Stimulated activated CD4-positive, alpha-beta T cell treated with anti-CD3 and anti-CD28 coated beads, TNF-alpha, amount 100 ng/mL, for 24 hours (primary cell): ENCODE results near the gene CHRDL2.

ENCODE experiments used
- DNase-seq, 3 experiments: peaks; one replicate each; pipeline ENCODE4 v3.0.0-alpha.2; 2020; ENCODE audit warnings: low read depth in 3 of 3

Gene CHRDL2

DNA sequence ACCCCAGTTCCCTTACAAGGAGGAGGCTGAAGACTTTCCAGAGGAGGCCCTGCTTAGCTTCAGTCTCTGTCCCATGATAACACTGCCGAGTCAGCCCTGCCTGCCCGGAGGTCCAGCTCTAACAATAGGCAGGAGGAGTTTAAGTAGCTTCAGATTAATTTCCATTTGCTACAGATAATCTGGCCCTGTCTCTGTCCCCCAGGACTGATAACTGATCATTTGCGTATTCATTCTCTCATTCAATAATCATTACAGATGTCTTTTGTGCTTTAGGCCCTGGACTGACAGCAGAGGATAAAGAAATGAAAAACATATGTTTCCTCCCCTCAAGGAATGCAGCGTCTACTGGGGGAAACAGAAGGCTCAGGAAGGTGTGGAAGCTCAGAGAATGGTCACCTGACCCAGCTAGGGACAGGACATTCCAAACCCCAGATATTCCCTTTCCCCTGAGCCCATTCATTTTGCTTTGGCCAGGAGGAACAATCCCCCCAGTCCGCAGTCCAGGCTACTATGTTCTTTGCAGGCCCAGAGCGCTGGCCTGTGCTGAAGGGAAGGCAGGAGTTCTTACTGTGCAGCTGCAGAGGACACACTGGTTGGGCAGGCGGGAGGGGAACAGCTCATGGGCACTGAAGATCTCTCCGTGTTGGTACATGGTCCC is 20.8 kb downstream of the CHRDL2 start:
- no peak for DNase-seq

DNA sequence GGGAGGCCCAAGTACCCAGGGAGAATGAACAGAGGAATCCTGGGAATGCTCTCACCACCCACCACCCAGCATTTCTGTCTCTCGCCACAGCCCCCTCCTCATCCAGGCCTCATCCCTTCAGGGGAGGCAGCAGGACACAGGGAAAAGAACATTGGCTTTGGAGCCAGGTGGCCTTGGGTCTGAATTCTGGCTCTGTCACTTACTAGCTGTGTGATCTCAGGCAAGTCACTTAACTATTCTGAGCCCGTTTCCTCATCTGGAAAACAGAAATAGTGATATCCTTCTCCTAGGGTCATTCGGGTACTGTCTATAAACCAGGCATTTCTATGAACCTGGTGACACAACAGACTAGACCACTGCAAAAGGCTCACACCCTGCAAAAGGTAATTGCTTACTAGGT is 22.1 kb downstream of the CHRDL2 start:
- no peak for DNase-seq

DNA sequence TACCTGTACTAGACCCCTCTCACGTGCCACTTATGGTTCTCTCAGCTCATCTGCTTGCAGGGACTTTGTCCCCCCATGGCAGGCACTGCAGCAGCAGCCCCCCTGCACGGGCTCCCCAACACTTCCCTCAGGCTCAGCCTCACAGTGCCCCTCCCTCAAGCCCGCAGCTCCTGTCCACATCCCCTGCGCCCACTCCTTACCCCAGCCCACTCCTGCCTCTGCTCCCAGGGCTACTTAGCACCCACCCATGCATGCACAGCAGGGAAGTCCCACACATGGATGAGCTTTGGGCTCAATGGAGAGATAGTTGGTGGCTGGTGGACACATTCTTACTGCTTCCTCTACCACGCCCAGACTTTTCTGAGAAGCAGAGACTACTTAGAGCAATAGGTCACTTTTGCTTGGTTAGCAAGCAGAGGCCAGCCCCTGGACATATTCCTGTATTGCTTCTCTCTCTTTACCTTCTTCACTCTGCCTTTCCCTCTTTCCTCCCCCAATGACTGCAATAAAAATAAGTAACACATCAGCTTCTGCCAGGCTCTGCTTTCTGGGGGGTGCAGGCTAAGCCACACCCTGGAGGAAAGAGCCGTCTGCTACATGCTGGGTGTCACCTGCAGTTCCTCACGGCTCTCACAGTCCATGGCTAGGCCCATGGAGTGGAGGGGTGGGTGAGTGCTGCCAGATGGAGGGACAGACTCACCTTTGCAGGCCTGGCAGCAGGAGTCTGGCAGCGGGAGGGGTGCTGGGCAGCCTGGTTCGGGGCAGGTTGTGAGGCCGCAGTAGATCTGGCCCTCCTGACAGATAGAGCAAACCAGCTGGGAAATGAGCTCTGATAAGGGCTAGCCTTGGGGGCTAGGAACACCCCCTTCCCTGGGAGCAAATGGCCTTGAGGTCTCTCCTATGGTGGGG is 23.4 kb downstream of the CHRDL2 start:
- no peak for DNase-seq

DNA sequence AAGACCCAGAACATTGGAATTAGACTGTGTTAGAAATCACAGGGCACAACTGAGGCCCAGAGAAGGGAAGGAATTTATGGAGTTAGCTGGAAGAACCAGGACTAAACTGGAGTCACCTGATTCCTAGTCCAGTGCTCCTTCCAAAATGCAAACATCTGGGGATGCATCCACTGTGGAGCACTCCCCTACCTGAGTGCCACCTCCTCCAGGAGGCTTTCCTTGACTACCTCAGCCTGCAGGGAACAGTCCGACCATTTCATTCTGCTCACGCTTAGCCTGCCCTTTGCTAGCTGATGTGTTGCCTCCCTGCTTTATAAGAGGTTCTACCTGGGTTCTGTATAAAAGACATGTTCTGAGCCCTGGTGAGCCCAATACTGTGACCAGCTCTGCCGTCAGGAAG is 24.0 kb downstream of the CHRDL2 start:
- DNase-seq = no peak

DNA sequence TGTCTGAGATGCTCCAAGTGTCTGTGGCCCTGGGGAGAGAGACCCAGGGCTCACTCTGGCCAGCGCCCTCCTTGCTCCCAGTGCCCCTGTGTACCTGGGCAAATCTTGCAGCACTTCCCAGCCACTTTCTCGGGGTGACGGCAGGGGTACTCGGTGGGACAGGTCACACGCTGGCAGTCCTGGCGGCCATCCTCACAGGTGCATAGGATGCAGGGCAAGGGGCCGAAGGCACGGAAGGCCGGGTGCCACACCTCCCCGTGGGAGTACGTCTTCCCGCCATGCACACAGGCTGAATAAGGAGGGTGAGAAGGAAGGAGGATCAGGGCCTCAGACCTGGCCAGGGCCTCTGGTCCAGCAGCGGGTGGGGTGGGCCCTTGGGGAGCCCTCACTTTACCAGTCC is 28.0 kb downstream of the CHRDL2 start:
- DNase-seq = no peak

DNA sequence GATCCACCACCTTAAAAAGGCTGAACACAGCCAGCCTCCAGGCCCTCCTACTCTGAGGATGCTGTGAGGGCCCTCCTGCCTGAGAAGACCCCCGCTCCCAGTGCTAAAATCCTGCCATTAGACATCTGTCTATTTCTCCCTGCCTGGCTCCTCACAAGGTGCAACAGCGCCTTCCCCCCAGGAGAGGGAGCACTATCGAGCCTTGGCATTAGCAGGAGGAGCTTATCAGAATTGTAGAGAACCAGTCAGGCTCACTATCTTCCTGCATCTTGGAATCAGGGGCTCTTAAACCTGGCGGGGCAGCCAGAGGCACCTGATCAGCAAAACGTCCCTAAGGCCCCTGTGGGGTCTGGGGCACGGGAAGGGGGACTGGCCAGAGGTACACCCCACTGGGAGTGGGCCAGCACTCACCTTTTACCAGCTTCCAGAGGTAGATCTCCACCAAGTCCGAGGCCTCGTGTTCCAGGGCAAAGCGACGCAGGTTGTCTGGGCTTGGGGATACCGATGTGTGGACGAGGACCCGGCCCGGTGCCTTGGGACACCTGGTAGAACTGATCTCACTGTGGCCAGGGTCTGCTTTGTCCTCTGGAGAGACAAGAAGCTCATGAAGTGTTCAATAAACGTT is 28.7 kb downstream of the CHRDL2 start:
- DNase-seq = peak; percentile 36 to 56 (median 49)

DNA sequence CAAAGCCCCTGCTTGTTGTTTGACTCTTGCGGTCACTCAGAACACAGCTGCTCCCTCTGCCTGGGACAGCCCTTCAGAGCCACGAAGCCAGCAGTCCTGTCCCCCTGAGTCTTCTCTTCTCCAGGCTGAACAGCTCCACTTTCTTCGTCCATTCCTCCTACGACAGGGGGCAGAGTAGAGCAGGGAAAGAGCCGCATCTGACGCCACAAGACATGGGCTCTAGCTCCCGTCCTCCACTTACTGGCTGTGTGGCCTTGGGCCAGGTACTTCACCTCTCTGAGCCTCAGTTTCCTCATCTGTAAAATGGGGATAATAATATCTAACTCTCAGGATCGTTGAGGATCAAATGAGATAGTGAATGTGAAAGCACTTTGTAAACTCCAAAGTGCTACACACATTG is 29.9 kb downstream of the CHRDL2 start:
- DNase-seq = no peak

DNA sequence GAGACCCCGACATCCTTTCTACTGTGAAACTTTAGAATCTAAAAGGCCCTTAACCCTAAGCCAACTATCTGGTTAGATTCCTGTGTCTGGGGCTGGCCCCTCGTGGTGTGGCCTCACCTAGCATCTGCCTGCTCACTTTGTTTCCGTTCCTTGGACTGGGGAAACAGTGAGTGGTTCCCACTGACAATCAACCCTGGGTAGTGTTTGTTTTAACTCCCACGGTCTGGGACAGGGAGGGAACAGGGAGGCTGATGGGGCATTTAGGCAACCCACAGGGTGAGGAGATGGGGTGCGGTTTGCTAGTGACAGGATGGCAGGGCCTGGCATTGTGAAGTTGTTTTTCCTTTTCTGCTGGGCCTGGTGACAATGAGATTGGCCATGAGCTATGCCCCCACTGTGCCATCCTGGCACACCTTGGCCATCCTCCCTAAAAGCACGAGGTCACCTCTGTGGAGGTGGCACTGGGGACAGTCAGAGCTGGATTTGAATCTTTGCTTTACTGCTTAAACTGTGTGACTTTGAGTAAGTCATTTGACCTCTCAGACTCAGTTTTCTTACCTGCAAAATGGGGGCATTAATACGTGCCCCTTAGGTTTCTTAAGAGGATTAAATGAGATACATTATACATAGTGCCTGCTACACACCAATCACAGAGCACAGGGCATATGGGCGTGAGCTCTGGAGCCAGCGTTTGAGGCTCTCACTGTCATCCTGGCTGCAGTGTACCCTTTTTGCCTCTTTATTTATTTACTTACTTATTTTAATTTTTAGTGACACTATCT is 31.4 kb downstream of the CHRDL2 start:
- DNase-seq = no peak

DNA sequence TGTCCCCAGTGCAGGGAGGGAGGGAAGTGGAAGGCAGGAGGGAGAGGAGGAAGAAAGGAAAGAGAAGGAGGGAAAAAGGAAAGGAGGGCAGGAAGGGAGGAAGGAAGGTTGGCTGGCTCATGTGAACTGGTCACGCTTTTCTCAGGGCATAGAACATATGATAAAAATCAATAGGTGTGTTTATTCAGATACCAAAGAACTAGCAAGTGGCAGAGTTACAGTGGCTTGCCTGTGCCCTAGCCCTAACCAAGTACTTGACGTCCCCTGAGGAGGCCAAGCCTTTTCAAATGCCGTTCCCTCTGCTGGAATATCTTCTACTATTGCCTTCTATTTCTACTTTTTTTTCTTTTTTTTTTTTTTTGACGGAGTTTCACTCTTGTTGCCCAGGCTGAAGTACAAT is 33.5 kb downstream of the CHRDL2 start:
- no peak for DNase-seq

DNA sequence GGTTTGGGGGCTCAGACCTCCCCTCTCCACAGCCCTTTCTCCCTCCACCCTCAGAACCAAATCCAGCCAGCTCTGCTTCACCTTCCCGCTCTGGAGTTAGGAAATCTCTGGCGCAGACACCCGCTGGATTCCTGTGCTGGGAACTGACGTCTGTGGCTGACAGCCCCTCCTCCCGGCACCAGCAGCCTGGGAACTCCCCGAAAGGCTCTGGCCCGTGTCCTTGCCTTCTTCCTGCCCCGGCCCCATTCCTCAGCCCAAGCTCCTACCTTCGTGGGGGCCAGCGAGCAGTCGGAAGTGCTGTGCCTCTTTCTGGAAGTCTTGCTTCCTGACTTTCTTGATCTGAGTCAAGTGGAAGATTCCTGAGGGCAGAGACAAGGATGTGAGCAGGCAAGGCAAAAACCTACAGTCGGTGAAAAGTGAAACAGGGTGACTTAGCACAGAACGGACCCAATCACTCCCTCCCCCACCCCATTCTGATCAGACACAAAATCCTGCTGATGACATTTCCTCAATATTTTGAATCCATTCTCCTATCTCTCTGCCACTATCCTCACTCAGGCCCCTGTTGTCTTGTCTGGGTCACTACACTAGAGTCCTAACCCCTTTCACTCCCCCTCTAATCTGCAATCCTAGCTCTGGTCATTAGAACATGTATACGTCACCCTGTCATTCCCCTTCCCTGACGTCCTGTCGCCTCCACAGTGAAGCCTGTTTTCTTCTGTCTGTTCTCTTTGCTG is 34.1 kb downstream of the CHRDL2 start:
- DNase-seq = no peak

DNA sequence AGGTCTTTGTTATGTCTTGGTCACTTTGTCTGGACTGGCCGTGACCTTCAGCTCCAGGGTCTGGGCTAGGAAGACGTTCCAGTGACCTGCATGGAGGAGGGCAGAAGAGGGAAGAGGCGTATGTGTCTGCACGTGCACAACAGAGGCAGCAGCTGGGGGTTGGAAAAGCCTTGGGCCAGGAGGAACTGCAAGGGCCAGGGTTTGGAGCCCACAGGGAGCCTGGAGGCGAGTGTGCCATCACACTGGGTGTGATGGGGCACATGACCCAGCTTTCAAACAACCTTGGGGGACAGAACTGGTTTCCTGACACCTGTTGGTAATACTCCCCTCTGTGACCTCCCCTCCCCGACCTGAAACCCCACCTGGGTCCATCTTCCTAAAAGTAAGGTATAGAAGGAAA is 34.7 kb downstream of the CHRDL2 start:
- DNase-seq = no peak

DNA sequence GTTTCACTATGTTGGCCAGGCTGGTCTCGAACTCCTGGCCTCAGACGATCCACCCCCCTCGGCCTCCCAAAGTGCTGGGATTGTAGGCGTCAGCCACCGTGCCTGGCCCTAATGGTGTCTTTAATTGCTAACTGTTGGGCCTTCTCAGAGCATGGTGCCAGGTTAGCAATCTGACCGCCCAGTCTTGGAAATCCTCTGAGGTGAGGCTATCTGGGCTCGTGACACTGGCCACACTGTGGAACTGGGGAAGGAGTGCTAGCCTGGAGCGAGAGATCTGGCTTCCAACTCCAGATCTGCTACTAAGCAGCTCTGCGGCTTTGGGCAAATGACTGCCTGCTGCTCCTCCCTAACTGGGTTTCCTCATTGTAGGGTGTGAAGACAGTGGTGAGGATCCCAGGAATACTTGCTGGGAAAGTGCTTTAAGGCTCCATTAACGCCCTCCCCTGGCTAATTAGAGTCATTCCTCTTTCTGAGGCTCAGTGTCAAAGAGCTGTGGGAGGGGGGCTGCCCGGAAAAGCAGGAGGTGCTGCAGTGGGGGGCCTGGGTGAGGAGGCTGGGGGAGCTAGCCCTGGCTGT is 35.4 kb downstream of the CHRDL2 start:
- DNase-seq = no peak

DNA sequence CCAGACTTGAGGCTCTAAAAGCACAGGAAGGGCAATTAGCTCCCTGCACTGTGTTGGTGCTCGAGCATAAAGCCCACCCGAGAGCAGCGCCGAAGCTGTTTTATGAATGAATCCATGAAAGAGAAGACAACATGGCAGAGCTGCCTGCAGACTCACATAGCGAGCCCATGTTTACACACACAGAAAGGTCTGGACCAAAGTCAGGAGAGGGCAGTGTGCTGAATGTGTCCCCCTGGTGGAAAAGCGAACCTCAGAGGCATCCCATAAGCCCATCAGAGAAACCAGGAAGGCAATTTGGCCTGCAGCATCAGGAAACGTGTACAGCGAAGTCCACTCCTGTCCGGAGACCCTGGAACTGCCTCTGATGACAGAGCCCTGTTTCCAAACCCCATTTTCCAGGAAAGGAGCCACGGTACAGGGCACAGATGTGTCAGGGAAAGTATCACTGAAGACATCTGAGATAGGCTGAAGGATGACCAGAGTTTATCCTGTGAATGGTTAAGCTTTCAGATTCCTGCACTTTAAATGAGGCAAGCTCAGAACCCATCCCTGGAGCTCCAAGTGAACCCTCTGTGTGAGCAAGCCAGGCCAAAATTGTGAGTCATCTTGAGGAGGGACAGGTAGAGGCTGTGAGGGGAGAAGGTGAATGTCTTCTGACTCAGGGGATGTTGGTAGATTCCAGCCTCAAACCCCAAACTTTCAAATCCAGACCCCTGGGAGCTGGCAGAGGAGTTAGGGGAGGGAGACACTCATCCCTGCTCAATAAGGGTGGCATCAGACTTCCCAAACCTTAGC is 36.9 kb downstream of the CHRDL2 start:
- no peak for DNase-seq

DNA sequence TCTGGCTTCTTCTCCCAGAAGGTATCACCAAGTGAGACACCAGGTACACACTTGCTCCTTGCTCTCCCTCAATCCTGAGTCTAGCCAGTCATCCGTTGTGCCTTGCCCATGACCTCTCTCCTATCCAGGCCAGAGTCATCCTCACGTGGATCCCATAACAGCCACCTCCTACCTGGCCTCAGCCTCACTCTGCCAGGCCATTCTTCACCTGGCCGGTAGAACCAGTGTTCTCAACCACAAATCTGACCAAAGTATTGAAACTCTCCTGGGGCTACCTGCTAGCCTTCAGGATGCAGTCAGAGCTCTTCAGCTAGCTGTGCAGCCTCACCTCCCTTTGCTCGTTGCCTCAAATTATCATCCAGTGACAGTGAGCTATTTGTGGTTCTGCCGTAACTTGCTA is 37.7 kb downstream of the CHRDL2 start:
- DNase-seq = no peak

DNA sequence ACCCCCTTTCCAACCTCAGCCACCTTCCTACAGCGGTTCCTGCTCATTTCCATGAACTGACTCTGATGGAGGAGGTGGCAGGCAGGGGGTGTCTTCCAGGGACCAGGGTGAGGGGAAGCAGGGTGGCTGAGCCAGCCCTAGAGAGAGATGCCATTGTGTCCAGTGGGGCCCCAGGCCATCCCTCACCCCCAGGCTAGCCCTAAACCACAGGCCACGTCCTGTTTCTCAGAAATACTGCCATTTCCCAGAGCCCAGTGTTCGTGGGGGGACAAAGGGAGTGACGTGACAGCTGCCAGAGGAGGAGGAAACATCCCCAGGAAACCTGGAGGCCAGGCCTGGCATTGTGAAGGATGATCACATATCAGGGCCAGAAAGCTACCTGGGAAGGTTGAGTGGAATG is 39.5 kb downstream of the CHRDL2 start:
- no peak for DNase-seq

DNA sequence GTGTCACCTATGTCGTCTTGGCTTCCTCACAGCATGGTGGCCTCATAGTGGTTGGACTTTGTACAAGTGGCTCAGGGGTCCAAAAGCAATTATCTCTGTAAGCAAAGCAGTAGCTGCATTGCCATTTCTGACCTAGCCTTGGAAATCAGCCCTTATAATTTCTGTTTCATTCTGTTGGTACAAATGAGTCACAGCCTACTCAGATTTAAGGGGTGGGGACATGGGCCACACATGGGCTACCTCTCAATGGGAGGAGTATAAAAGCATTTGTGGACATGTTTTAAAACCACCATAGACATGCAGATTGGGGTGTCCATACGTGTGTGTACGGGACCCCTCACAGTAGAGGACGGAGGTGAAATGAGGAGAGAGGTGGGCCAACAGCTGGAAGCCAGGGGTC is 41.6 kb downstream of the CHRDL2 start:
- DNase-seq = no peak

DNA sequence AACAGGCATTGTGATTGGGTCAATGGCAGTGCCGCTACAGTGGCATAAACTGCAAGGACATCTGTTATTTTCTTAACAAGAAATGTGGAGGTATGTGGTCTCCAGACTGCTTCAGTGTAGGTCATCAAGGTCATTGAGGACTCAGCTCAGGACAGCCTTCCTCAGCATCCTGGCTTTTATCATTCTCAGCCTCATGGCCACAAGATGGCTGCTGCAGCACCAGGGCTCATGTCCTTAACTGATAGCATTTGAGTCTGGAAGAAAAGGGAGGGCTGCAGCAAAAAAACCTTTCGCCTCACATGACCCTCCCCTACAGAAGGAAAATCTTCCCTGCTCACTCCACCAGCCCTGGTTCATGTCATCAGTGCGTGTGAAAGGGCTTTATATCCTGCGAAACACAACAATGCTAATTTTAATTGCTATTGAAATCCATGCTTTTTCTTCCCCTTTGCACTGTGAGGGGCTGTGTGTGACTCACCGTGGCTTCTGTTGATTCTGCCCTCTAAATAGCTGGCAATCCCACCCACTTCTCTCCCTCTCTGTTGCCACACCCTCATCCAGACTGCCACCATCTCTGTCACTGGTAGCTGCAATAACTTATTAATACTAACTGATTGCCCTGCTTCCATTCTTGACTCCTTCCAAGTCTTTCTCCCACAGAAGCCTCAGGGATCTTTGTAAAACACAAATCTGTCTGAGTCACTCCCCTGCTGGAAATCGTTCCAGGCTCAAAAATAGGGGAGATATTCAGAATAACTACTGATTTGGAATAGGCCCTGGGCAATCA is 43.8 kb downstream of the CHRDL2 start:
- DNase-seq = no peak

DNA sequence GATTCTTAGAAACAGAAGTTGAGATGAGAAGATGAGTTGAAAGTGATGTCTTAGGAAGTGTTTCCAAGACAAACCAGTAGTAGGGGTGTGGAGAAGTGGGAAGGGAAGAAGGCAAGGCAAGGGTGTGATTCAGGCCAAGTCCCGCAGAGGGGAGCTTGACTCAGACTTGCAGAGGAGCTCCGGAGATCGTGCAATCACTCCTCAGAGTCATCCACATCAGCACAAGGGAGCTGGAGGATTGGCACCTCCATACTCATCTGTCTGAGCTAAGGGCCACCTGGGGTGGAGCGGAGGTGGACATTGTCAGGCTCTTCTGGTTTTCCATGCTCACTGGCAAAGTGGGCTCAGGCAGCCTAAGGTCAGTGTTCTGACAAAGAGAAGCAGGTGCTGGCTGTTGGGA is 44.4 kb downstream of the CHRDL2 start:
- no peak for DNase-seq

DNA sequence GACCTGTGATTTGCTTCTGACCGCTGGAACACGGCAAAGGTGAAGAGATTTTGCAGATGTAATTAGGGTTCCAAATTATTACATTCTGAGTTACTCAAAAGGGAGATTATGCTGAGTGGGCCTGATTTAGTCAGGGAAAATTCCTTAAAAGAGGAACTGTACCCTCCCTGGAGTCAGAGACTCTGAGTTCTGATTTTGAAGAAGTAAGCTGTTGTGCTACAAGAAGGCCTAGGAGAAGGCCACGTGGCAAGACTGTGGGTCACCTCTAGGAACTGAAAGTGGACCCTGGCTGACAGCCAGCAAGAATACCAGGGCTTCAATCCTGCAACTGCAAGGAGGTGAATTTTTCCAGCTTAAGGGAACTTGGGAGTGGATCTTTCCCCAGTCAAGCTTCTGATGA is 45.3 kb downstream of the CHRDL2 start:
- DNase-seq = no peak
